CD4-positive, CD25-positive, alpha-beta regulatory T cell (primary cell): ENCODE measurements around the gene CGB8. TPM values are rescaled to one million over a fixed set of nuclear protein-coding genes. Genes with fewer than 3 reads are reported as not detected.
A peak's percentile ranks its signal among the peaks of the same experiment; 100 is the strongest.
"Not testable (repeated sequence)": the region's sequence is repeated elsewhere in the genome, so short reads cannot be mapped to it uniquely, and the experiment has no call there.

Source experiments
- ATAC-seq, 2 donors: fragments of 150-1000 bp; cut with Tn5 transposase; one replicate each; pipeline ENCODE4 v1.10.0; 2021; ENCODE audit warnings: low read depth in 2 of 2, moderate number of reproducible peaks in 2 of 2, moderate library complexity in 1 of 2
- DNase-seq, 3 donors: peaks; one replicate each; pipeline versions ENCODE4 v3.0.0 to v3.0.0-alpha.2; 2012 to 2022; ENCODE audit warnings: mixed read lengths in 1 of 3
- H3K27ac ChIP-seq: one replicate; pipeline ENCODE4 v1.7.0; 2013; ENCODE audit warnings: mild to moderate bottlenecking, low read length; ENCODE audit not compliant: insufficient read depth, poor library complexity, severe bottlenecking
- H3K27me3 ChIP-seq: one replicate; pipeline ENCODE4 v1.7.0; 2013; ENCODE audit warnings: low read length; ENCODE audit not compliant: control insufficient read depth, insufficient read depth
- H3K36me3 ChIP-seq: one replicate; pipeline ENCODE4 v1.7.0; 2013; ENCODE audit warnings: mild to moderate bottlenecking, low read length, moderate library complexity; ENCODE audit not compliant: control insufficient read depth, insufficient read depth
- H3K4me1 ChIP-seq: 2 replicates; pipeline ENCODE4 v1.7.0; 2013; ENCODE audit warnings: mild to moderate bottlenecking, low read length; ENCODE audit not compliant: insufficient read depth, control insufficient read depth, poor library complexity, severe bottlenecking
- H3K4me3 ChIP-seq: one replicate; pipeline ENCODE4 v1.7.0; 2013; ENCODE audit warnings: low read depth, mild to moderate bottlenecking, low read length, moderate library complexity
- H3K9me3 ChIP-seq, 2 experiments: 1 replicate in 1 of 2; 2 replicates in 1 of 2; pipeline ENCODE4 v1.7.0; 2013; ENCODE audit warnings: low read length in 2 of 2, mild to moderate bottlenecking in 1 of 2, moderate library complexity in 1 of 2; ENCODE audit not compliant: control insufficient read depth in 2 of 2
- H3K27ac Mint-ChIP-seq, 3 donors: one replicate each; pipeline ENCODE4 v1.8.0; 2020 to 2022; ENCODE audit warnings: mild to moderate bottlenecking in 3 of 3, mixed read lengths in 3 of 3, moderate library complexity in 2 of 3
- H3K27me3 Mint-ChIP-seq: one replicate; pipeline ENCODE4 v1.8.0; 2022; ENCODE audit warnings: mild to moderate bottlenecking, mixed read lengths
- H3K36me3 Mint-ChIP-seq: one replicate; pipeline ENCODE4 v1.8.0; 2020; ENCODE audit warnings: mixed read lengths
- H3K4me1 Mint-ChIP-seq, 4 donors: one replicate each; pipeline ENCODE4 v1.8.0; 2020 to 2022; ENCODE audit warnings: mixed read lengths in 4 of 4, mild to moderate bottlenecking in 1 of 4
- H3K4me3 Mint-ChIP-seq, 4 donors: one replicate each; pipeline ENCODE4 v1.8.0; 2020 to 2022; ENCODE audit warnings: mild to moderate bottlenecking in 4 of 4, mixed read lengths in 4 of 4, moderate library complexity in 3 of 4
- H3K9me3 Mint-ChIP-seq, 7 donors: one replicate each; pipeline ENCODE4 v1.8.0; 2020 to 2022; ENCODE audit warnings: mixed read lengths in 7 of 7, mild to moderate bottlenecking in 3 of 7, moderate library complexity in 2 of 7
- polyA plus RNA-seq, 4 donors: library from polyadenylated mRNA; unstranded; fragments of 300-500 nt; fragmentation: Illumina TruSeq; gene quantifications; one replicate each; pipeline ENCODE4 v1.2.3, GENCODE V29; 2021
- total RNA-seq: library from RNA; stranded (reverse); gene quantifications from one replicate; pipeline ENCODE4 v1.2.3, GENCODE V29; 2022

CGB8 gene
- total and polyA plus RNA-seq, 5 donors from 2014 or later = not detected

DNA sequence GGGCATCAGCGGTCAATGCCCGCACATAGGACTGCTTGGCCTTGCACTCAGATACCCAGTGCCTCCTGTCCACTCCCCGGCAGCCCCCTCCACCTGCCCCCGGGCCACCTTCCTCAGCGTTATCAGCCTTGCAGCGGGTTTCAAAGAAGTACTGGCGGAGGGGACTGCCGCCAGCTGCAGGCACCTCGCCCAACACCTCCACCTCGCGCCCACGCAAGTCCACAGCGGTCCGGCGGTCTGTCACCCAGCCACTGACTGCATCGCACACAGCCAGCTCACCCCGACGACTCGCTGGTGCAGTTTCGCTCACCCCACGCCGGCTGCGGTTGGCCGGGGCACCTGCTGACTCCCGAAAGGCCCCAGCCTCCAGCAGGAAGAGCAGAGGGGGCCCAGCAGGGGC lies 12.5 kb upstream of the CGB8 start:
- DNase-seq = no peak
- no peaks in the 10 kb centered on the region for H3K36me3 Mint-ChIP-seq
- H3K36me3 ChIP-seq = no peaks in the 10 kb centered on the region
- H3K4me3 Mint-ChIP-seq = no peak overlapping the region
- peaks cover 91% of the 10 kb centered on the region for H3K27me3 Mint-ChIP-seq
- no peak for ATAC-seq
- H3K4me3 ChIP-seq = no peak overlapping the region
- peaks cover 0 to 27% (median 10%) of the 10 kb centered on the region in 4 donors for H3K4me1 Mint-ChIP-seq
- peaks cover 0 to 5% (median 0%) of the 10 kb centered on the region in 7 donors for H3K9me3 Mint-ChIP-seq
- H3K4me1 ChIP-seq = peaks cover 22% of the 10 kb centered on the region
- H3K27me3 ChIP-seq = peaks cover 3% of the 10 kb centered on the region
- no peak overlapping the region for H3K27ac Mint-ChIP-seq
- no peak overlapping the region for H3K27ac ChIP-seq
- H3K9me3 ChIP-seq = no peaks in the 10 kb centered on the region

DNA sequence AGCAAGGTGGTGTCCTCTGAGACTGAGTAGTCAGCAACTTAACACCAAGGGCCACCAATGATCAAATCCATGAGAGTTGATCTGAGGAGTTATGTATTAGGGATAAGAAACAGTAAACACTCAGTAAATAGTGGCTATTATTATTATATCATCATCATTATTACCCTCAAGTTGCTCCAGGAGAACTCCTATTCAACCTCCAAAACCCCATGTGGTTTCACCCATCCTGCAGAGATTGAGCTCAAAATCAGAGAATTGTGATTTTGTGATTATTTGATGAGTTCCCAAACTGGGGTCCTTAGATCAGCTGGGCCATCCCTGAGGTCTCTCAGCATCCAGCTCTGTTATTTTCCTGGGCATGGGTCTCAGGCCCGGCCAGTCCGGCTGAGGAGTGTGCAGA lies 12.1 kb upstream of the CGB8 start:
- H3K36me3 Mint-ChIP-seq = no peaks in the 10 kb centered on the region
- no peak overlapping the region for H3K4me3 Mint-ChIP-seq
- peaks cover 90% of the 10 kb centered on the region for H3K27me3 Mint-ChIP-seq
- peaks cover 0 to 24% (median 10%) of the 10 kb centered on the region in 4 donors for H3K4me1 Mint-ChIP-seq
- H3K27me3 ChIP-seq = peaks cover 3% of the 10 kb centered on the region
- no peak overlapping the region for H3K27ac ChIP-seq
- no peak overlapping the region for H3K4me3 ChIP-seq
- ATAC-seq (no peak), DNase-seq (no peak)
- H3K36me3 ChIP-seq = no peaks in the 10 kb centered on the region
- H3K9me3 Mint-ChIP-seq = peaks cover 0 to 5% (median 0%) of the 10 kb centered on the region in 7 donors
- peak overlapping the region in 1 of 3 donors; percentile 31 for H3K27ac Mint-ChIP-seq
- H3K9me3 ChIP-seq = no peaks in the 10 kb centered on the region
- peaks cover 27% of the 10 kb centered on the region for H3K4me1 ChIP-seq

DNA sequence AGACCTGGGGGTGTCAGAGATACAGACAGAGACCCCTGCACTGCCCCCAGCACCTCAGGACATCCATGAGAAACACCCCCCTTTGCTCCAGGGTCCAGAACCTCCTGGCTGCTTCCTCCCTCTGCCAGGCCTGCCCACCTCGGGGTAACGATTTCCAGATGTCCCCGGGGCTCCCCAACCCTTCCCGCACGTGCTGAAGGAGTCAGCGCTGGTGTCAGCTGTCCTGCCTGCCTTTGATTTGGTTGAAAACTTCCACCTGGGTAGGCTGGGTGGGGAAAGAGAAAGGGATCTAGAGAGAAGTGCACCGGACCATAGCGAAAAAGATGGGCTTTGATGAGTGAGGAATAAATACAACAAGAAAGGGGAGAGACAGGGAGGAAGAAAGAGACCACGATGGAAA lies 10.1 kb upstream of the CGB8 start:
- Histone ChIP-seq H3K27me3 (peaks cover 3% of the 10 kb centered on the region), H3K4me1 (peaks cover 25% of the 10 kb centered on the region), H3K4me3 (no peak overlapping the region), H3K27ac (no peak overlapping the region), H3K9me3 (no peaks in the 10 kb centered on the region), H3K36me3 (no peaks in the 10 kb centered on the region)
- DNase-seq (no peak), ATAC-seq (no peak)
- Mint-ChIP-seq H3K4me1 (peaks cover 0 to 22% (median 10%) of the 10 kb centered on the region in 4 donors), H3K27me3 (peaks cover 83% of the 10 kb centered on the region), H3K9me3 (peaks cover 0 to 5% (median 0%) of the 10 kb centered on the region in 7 donors), H3K36me3 (no peaks in the 10 kb centered on the region), H3K4me3 (peak overlapping the region in 2 of 4 donors; percentile 1 to 36), H3K27ac (no peak overlapping the region)

DNA sequence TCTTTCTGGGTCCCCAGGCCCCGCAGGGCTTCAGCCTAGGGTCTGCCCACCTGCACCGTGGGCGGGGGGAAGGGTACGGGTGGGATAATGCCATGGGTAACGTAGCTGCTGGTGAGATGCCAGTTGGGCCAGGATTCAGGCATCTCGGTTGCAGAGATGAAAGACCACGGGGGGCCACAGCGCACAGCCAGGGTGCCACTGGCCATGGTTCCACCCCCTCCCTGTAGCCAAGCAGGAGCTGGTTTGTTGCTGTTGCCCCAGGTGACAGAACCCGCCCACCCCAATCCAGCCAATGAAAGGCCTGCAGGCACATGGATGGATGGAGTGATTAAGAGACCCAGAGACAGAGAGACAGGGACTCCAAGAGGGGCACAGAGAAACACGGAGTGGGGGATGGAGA lies 9.7 kb upstream of the CGB8 start:
- no peaks in the 10 kb centered on the region for H3K36me3 ChIP-seq
- H3K27me3 Mint-ChIP-seq = peaks cover 78% of the 10 kb centered on the region
- H3K9me3 Mint-ChIP-seq = peaks cover 0 to 5% (median 0%) of the 10 kb centered on the region in 7 donors
- no peak overlapping the region for H3K27ac Mint-ChIP-seq
- H3K27me3 ChIP-seq = peaks cover 3% of the 10 kb centered on the region
- DNase-seq (no peak), ATAC-seq (no peak)
- H3K4me1 Mint-ChIP-seq = peaks cover 0 to 23% (median 10%) of the 10 kb centered on the region in 4 donors
- H3K27ac ChIP-seq = no peak overlapping the region
- no peak overlapping the region for H3K4me3 Mint-ChIP-seq
- peaks cover 25% of the 10 kb centered on the region for H3K4me1 ChIP-seq
- no peaks in the 10 kb centered on the region for H3K36me3 Mint-ChIP-seq
- no peak overlapping the region for H3K4me3 ChIP-seq
- no peaks in the 10 kb centered on the region for H3K9me3 ChIP-seq

DNA sequence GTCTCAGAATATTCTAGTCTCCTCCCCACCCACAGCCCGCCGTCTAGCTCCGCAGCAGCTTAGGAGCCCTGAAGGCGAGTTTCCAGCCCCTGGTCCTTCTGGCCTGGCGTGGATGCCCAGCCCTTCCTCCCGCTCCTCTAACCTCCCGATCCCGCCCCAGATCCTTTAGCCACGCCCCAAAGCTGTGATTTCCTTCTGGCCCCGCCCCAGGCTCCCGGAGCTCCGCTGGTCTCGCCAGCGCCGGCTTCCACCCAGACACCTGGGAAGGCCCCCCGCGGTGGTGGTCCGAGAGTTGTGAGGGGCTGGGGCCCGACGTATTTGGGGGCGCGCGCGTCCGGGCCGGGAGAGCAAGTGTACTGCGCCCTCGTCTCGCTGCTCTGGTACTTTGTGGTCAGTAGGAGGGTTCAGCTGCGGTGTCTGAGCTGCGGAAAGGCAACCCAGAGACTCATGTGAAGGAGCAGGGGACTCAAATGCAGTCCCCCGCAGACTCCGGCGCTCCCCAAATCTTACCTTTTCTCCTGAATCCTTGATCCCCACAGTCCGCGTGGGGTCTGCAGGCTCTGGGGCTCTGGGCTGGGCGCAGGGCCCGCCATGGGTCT lies 8.8 kb upstream of the CGB8 start, which contains the start of gene CGB7:
Gene CGB7, minus strand, starts transcription at position 114 of the 599 bp plus-strand sequence. CDS start 2,374 bp downstream, outside the sequence.
- ATAC-seq (peak; percentile 16 to 28), DNase-seq (peak in 2 of 3 donors; percentile 19 to 38)
- H3K27ac Mint-ChIP-seq = peak within 1 kb of the TSS in 1 of 3 donors; percentile 28
- H3K4me1 Mint-ChIP-seq = peaks cover 0 to 23% (median 10%) of the 10 kb centered on the region in 4 donors
- peaks cover 3% of the 10 kb centered on the region for H3K27me3 ChIP-seq
- H3K4me3 ChIP-seq = peak within 1 kb of the TSS; percentile 32
- H3K4me1 ChIP-seq = peaks cover 25% of the 10 kb centered on the region
- H3K27ac ChIP-seq = no peak within 1 kb of the TSS
- peaks cover 0 to 5% (median 0%) of the 10 kb centered on the region in 7 donors for H3K9me3 Mint-ChIP-seq
- H3K4me3 Mint-ChIP-seq = peak within 1 kb of the TSS; percentile 82 to 88 (median 86)
- H3K9me3 ChIP-seq = no peaks in the 10 kb centered on the region
- H3K36me3 ChIP-seq = no peaks in the 10 kb centered on the region
- peaks cover 70% of the 10 kb centered on the region for H3K27me3 Mint-ChIP-seq
- H3K36me3 Mint-ChIP-seq = no peaks in the 10 kb centered on the region

DNA sequence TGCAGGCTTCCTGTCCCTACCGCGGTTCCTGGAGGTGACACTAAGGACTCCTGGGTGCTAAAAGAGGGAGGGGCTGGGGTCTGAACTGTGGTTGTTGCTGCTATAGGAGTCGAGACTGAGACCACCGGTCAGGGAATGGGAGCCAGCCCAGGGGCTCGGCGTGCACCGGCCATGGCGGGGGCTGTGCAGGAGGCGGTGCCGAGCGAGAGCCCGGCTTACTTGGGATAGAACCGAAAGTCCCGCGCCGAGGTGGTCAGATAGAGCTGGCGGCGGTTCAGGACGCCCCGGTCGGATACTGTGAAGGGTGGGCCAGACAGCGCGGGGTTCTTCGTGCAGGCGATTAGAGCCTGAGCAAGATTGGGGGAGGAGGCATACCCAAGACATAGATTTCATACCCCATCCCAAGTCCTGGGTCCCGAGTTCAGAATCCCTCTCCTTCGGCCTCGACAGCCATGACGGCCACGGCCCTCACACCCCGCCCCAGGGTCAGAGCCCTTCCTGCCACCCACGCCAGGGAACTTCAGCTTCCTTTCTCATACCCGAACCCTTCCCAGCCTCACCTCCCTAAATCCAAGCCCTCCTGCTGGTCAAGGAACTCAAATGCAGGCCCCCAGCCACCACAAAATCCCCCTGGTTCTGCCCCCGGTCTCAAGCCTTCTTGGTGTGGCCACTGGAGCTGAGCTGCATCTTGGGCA lies 8.1 kb upstream of the CGB8 start:
- Mint-ChIP-seq H3K4me1 (peaks cover 0 to 23% (median 10%) of the 10 kb centered on the region in 4 donors), H3K4me3 (peak overlapping the region; percentile 82 to 88 (median 86)), H3K27me3 (peaks cover 63% of the 10 kb centered on the region), H3K27ac (peak overlapping the region in 1 of 3 donors; percentile 28)
- H3K36me3 Mint-ChIP-seq, H3K27me3 ChIP-seq, H3K9me3 ChIP-seq, ATAC-seq, H3K9me3 Mint-ChIP-seq, DNase-seq, H3K36me3 ChIP-seq, H3K27ac ChIP-seq: not testable (repeated sequence)
- Histone ChIP-seq H3K4me3 (peak overlapping the region; percentile 32), H3K4me1 (peaks cover 25% of the 10 kb centered on the region)

DNA sequence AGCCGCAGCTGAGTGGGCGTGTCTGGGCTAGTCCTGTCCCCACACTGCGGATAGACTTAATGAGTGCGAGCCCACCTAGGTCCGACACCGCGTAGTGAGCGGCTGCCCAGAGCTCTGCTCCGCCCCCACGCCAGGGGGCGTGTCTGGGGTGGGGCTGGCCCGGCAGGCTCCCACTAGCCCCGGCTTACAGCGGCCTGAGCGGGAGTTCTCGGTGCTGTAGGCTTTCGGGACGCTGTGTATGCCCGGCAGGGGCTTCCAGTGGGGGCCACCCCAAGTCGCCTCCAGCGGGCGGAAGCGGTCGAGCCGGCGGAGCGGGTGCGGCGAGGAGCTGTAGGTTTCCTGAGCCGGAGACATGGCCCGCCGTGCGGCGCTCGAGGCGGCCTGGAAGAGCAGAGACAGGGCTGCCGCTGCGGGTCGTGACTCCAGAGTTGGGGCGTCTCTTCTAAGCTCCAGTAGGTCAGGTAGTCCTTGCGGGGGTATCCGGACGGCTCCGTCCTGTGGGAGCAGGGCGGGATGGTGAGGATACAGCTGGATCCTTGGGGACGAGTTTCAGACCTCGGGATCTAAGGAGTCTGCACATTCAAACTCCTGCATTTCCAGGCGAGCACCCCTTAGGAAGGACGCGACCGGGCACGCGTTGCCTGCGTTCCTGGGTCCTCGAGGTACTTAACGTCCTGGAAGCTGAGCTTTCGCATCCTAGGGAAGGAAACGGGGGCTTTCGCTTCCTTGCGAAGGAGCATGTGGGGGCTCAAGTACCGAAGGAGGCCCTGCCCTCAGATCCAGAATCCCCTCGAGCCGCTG lies 7.4 kb upstream of the CGB8 start:
- no peaks in the 10 kb centered on the region for H3K9me3 ChIP-seq
- Mint-ChIP-seq H3K36me3 (no peaks in the 10 kb centered on the region), H3K9me3 (peaks cover 0 to 5% (median 0%) of the 10 kb centered on the region in 7 donors), H3K4me3 (peak overlapping the region; percentile 82 to 88 (median 86)), H3K27me3 (peaks cover 56% of the 10 kb centered on the region), H3K27ac (no peak overlapping the region), H3K4me1 (peaks cover 0 to 23% (median 10%) of the 10 kb centered on the region in 4 donors)
- H3K27ac ChIP-seq = no peak overlapping the region
- ATAC-seq (peak; percentile 63 to 66), DNase-seq (peak; percentile 45 to 58 (median 47))
- H3K27me3 ChIP-seq = peaks cover 3% of the 10 kb centered on the region
- H3K4me1 ChIP-seq = peaks cover 25% of the 10 kb centered on the region
- H3K36me3 ChIP-seq = no peaks in the 10 kb centered on the region
- H3K4me3 ChIP-seq = peak overlapping the region; percentile 32
